Stomach (tissue), 9 donors: ENCODE measurements around the gene CDH9. TPM values are rescaled to one million over a fixed set of nuclear protein-coding genes. Genes with fewer than 3 reads are reported as not detected.

Experiments used
- DNase-seq, 2 donors: peaks; one replicate each; pipeline versions ENCODE4 v3.0.0 to v3.0.0-alpha.2; 2013 to 2019
- H3K27ac ChIP-seq, 5 donors: fragments of 200-600 bp in 4 of 5; sonication (generic) in 4 of 5; one replicate each; pipeline ENCODE4 v1.5.1; 2013 to 2019; ENCODE audit warnings: mild to moderate bottlenecking in 1 of 5, moderate library complexity in 1 of 5
- H3K27me3 ChIP-seq, 3 donors: fragments of 200-600 bp; sonication (generic); one replicate each; pipeline ENCODE4 v1.5.1; 2017 to 2019; ENCODE audit warnings: mixed run types in 1 of 3
- H3K36me3 ChIP-seq, 4 donors: fragments of 200-600 bp; sonication (generic); 1 replicate in 3 of 4; 2 replicates in 1 of 4; pipeline ENCODE4 v1.5.1; 2016 to 2019
- H3K4me1 ChIP-seq, 4 donors: fragments of 200-600 bp; sonication (generic); one replicate each; pipeline ENCODE4 v1.5.1; 2016 to 2019
- H3K4me3 ChIP-seq, 4 donors: fragments of 200-600 bp; sonication (generic) in 3 of 4; one replicate each; pipeline ENCODE4 v1.5.1; 2016 to 2019; ENCODE audit warnings: mild to moderate bottlenecking in 1 of 4
- H3K9me3 ChIP-seq, 4 donors: fragments of 200-600 bp; sonication (generic); one replicate each; pipeline ENCODE4 v1.5.1; 2016 to 2019
- EP300 ChIP-seq: sonication (generic); formaldehyde crosslinking; IDR thresholded peaks from one replicate; pipeline ENCODE4 v1.6.1; 2017; ENCODE audit warnings: antibody characterized with exemption
- POLR2A ChIP-seq, 4 donors: fragments of 450-650 bp; IDR thresholded peaks; one replicate each; pipeline ENCODE4 v1.6.1; 2016; ENCODE audit warnings: antibody characterized with exemption in 4 of 4, control low read depth in 2 of 4, mild to moderate bottlenecking in 1 of 4, moderate library complexity in 1 of 4
- POLR2AphosphoS5 ChIP-seq, 3 donors: sonication (generic); formaldehyde crosslinking; IDR thresholded peaks; one replicate each; pipeline ENCODE4 v1.6.1; 2016; ENCODE audit warnings: antibody characterized with exemption in 3 of 3
- WGBS, 5 donors: extraction: QIAGEN DNeasy Blood & Tissue Kit in 3 of 5; methylation state at CpG; one replicate each; pipeline versions ENCODE4 v1.1.5 to v1.1.7; 2013 to 2018; 5-methylcytosine and 5-hydroxymethylcytosine counted together
- intact Hi-C: fragments of 100-400 bp; cut with DNase I; formaldehyde crosslinking; loops from one replicate; pipeline ENCODE4 v1.15.1; 2023; ENCODE audit warnings: low total_unique reads
- polyA plus RNA-seq, 3 donors: library from polyadenylated mRNA; stranded (reverse); fragments of 200-250 nt; gene quantifications; one replicate each; pipeline ENCODE4 v1.2.3, GENCODE V29; 2013
- total RNA-seq, 5 donors: library from RNA; depleted of rRNA; stranded (reverse); fragments of >200 nt; gene quantifications; one replicate each; pipeline versions ENCODE4 v1.1.0 to v1.2.3, GENCODE V29; 2014 to 2016
- TF ChIP-seq, protein P1 (sequence below), 7 experiments: fragments of 450-650 bp in 4 of 7; fragments of 200-600 bp in 3 of 7; sonication (generic) in 3 of 7; IDR thresholded peaks; one replicate each; pipeline ENCODE4 v1.5.1; 2016 to 2019; ENCODE audit warnings: antibody characterized with exemption in 7 of 7, control low read depth in 2 of 7, mild to moderate bottlenecking in 1 of 7
- donor health status: healthy with polysubstance abuse.
- donor health status: Bipolar disorder and iron deficiency.
- donor health status: healthy.

The CDH9 gene
- total and polyA plus RNA-seq, 8 donors, result 2.0 TPM; not detected in 7

DNA sequence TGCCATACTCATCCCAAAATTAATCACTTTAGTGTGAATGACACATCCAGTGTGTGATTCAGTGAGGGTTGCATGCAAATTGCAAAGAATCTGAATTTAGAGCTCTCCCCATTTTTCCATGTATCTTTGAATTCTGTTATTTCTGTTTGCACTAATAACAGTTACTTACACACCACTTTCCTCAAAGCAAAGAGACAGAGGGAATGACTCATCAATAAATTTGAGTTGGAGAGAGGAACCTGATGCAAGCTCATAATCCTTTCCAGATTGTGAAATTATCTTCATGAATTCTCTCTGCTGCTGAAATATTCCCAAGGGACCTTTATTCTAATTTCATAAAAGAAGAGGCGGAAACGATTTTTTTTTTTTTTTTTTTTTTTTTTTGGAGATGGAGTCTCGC lies 204.8 kb downstream of the CDH9 start:
- no peaks in the 10 kb centered on the region for H3K36me3 ChIP-seq
- no peak overlapping the region for H3K27ac ChIP-seq
- intact Hi-C loops, result no loop called here
- TF ChIP-seq POLR2AphosphoS5 (IDR thresholded peaks at IDR 0.05), result no peak
- no peak for TF ChIP-seq EP300
- TF ChIP-seq POLR2A (IDR thresholded peaks at IDR 0.05), result no peak
- TF ChIP-seq, protein P1, sequence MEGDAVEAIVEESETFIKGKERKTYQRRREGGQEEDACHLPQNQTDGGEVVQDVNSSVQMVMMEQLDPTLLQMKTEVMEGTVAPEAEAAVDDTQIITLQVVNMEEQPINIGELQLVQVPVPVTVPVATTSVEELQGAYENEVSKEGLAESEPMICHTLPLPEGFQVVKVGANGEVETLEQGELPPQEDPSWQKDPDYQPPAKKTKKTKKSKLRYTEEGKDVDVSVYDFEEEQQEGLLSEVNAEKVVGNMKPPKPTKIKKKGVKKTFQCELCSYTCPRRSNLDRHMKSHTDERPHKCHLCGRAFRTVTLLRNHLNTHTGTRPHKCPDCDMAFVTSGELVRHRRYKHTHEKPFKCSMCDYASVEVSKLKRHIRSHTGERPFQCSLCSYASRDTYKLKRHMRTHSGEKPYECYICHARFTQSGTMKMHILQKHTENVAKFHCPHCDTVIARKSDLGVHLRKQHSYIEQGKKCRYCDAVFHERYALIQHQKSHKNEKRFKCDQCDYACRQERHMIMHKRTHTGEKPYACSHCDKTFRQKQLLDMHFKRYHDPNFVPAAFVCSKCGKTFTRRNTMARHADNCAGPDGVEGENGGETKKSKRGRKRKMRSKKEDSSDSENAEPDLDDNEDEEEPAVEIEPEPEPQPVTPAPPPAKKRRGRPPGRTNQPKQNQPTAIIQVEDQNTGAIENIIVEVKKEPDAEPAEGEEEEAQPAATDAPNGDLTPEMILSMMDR (IDR thresholded peaks at IDR 0.05), result no peak
- no peak for DNase-seq
- 34 to 86% (median 83%) methylated on average over 2 to 3 of the region's 3 CpGs for WGBS, 5 donors
- peaks cover 0 to 8% (median 3%) of the 10 kb centered on the region in 4 donors for H3K9me3 ChIP-seq
- no peak overlapping the region for H3K4me3 ChIP-seq
- H3K27me3 ChIP-seq, result no peaks in the 10 kb centered on the region
- H3K4me1 ChIP-seq, result no peaks in the 10 kb centered on the region
